ENCODE results near the gene ULK1.

DNA sequence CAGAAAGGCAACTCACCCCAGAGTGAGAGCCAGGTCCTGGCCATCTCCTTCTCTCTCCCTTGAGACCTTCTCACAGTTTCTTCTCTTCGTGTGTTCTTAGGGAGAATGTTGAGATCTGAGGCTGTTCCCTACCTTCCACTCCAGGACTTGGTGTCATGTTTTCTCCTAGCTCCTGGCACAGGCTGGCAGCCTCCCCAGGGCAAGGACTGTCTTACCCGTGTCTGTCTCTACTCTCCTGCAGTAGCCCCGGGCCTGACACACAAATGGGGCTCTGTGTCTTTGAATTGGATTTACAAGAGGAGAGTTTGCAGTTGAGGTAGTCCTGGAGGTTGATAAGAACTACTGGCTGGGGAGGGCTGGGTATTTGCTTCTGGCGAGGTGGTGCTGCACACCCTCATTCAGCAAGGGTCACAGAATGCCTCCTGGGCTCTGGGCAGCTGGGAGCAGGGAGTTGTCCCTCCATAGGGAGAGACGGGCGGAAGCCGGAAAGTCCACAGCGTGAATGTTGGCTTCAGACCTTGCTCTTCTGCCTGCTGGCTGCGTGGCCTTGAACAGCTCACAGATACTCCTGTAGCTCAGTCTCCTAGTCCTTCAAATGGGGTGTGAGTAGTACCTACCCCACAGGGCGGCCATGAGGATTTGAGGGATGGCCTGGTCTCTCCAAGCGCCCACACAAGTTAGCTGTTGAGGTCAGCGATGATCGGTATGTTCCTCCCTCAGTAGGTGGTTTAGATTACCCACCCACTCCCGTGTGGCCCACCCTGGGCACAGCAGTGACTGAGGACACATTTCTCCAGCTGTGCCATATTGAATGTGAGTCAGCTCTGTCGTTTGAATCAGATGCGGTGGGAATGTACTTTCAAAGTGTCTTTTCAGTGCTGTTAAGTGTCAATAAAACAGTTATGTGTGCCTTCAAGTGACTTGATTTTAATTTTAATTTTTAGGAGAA is 65.5 kb downstream of the ULK1 start:
- TF ChIP-seq, protein P1, sequence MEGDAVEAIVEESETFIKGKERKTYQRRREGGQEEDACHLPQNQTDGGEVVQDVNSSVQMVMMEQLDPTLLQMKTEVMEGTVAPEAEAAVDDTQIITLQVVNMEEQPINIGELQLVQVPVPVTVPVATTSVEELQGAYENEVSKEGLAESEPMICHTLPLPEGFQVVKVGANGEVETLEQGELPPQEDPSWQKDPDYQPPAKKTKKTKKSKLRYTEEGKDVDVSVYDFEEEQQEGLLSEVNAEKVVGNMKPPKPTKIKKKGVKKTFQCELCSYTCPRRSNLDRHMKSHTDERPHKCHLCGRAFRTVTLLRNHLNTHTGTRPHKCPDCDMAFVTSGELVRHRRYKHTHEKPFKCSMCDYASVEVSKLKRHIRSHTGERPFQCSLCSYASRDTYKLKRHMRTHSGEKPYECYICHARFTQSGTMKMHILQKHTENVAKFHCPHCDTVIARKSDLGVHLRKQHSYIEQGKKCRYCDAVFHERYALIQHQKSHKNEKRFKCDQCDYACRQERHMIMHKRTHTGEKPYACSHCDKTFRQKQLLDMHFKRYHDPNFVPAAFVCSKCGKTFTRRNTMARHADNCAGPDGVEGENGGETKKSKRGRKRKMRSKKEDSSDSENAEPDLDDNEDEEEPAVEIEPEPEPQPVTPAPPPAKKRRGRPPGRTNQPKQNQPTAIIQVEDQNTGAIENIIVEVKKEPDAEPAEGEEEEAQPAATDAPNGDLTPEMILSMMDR (IDR thresholded peaks at IDR 0.05; ENCODE audit: low read depth, low read length, poor library complexity, severe bottlenecking): no peak
- no peak for TF ChIP-seq EZH2phosphoT487 (IDR thresholded peaks at IDR 0.05; ENCODE audit: borderline replicate concordance, low read length)
